Measurements from ENCODE around the gene MAD1L1. TPM values are rescaled to one million over a fixed set of nuclear protein-coding genes. Genes with fewer than 3 reads are reported as not detected.

The MAD1L1 gene
- total and polyA plus RNA-seq, 2 of the 4 experiments (the other 2 are of a cell fraction), result 29.0 to 40.9 TPM

- Histone ChIP-seq H3K4me1 (ENCODE audit: control insufficient read depth, insufficient read depth, low read length) (no peaks in the 10 kb centered on the region), H2BK15ac (ENCODE audit: low read depth, low read length) (no peak overlapping the region), H3K4me2 (ENCODE audit: low read depth, low read length) (no peak overlapping the region), H4K5ac (ENCODE audit: low read depth, low read length) (no peak overlapping the region), H3K9me1 (ENCODE audit: insufficient read depth, low read length) (peaks cover 2% of the 10 kb centered on the region; the same call in 1 of the 2 replicates), H2AFZ (replicated peaks; ENCODE audit: low read length, poor library complexity) (no peak overlapping the region), H4K20me1 (ENCODE audit: insufficient read depth, low read length) (no peaks in the 10 kb centered on the region; the same call in 1 of the 2 replicates), H3K27me3 (ENCODE audit: control insufficient read depth, insufficient read depth, low read length) (no peaks in the 10 kb centered on the region), H3K36me3 (ENCODE audit: control insufficient read depth, insufficient read depth, low read length) (peaks cover 2% of the 10 kb centered on the region; the same call in 1 of the 2 replicates), H4K91ac (ENCODE audit: insufficient read depth, low read depth, low read length) (no peak overlapping the region), H4K8ac (ENCODE audit: low read depth in 2 of 2, low read length in 2 of 2) (no peak overlapping the region), H3K4ac (ENCODE audit: low read depth, low read length) (no peak overlapping the region), H3K56ac (ENCODE audit: extremely low read depth, insufficient read depth, low read length) (no peak overlapping the region), H3K4me3 (ENCODE audit: insufficient read depth, low read depth, low read length) (no peak overlapping the region), H3K27ac (ENCODE audit: insufficient read depth, low read length) (no peak overlapping the region), H3K9me3 (ENCODE audit: control insufficient read depth, insufficient read depth, low read length) (no peaks in the 10 kb centered on the region), H2BK5ac (ENCODE audit: low read depth, low read length, poor library complexity, severe bottlenecking) (no peak overlapping the region), H2BK120ac (ENCODE audit: low read depth, low read length) (no peak overlapping the region), H3K18ac (ENCODE audit: low read depth, low read length) (no peak overlapping the region), H2AK9ac (replicated peaks; ENCODE audit: low read depth, low read length, poor library complexity) (no peak overlapping the region), H2BK20ac (ENCODE audit: low read depth, low read length) (no peak overlapping the region), H3K9ac (ENCODE audit: low read depth, low read length) (no peak overlapping the region), H3K14ac (replicated peaks; ENCODE audit: low read depth, low read length) (no peak overlapping the region), H3K23ac (ENCODE audit: low read depth, low read length) (no peak overlapping the region), H2AK5ac (ENCODE audit: low read depth, low read length) (no peak overlapping the region), H3K79me1 (ENCODE audit: low read depth in 1 of 2, low read length in 2 of 2) (peaks cover 0 to 5% of the 10 kb centered on the region in 2 experiments; a peak in 1 of 4 replicates)
- intact Hi-C loops (cut with micrococcal nuclease) (no loop called here), in situ Hi-C loops (cut with MboI; ENCODE audit: low sequenced_read_pairs) (no loop called here), dilution Hi-C loops (cut with HindIII; ENCODE audit: low sequenced_read_pairs, unreplicated experiment) (no loop called here)
- DNase-seq (no peak), ATAC-seq (ENCODE audit: low read depth) (no peak)
- POLR2A ChIA-PET (ENCODE audit: unreplicated experiment), result no interaction called here
- CTCF ChIA-PET, result no interaction called here
- no peak for TF ChIP-seq SMC3 (IDR thresholded peaks at IDR 0.05; ENCODE audit: low read depth, low read length)
- TF ChIP-seq CEBPB (IDR thresholded peaks at IDR 0.05; ENCODE audit: low read depth, low read length), result no peak
- no peak for TF ChIP-seq ELK1 (IDR thresholded peaks at IDR 0.05; ENCODE audit: borderline replicate concordance, low read depth, low read length)
- no peak for TF ChIP-seq USF2 (IDR thresholded peaks at IDR 0.05; ENCODE audit: low read depth, low read length)
- TF ChIP-seq RFX5 (IDR thresholded peaks at IDR 0.05; ENCODE audit: low read depth, low read length), result no peak
- TF ChIP-seq MAFK (IDR thresholded peaks at IDR 0.05; ENCODE audit: low read depth, low read length), result no peak
- no peak for TF ChIP-seq CHD1 (IDR thresholded peaks at IDR 0.05; ENCODE audit: low read depth, low read length)
- no peak for TF ChIP-seq MXI1 (IDR thresholded peaks at IDR 0.05; ENCODE audit: borderline replicate concordance, low read depth, low read length)
- no peak for TF ChIP-seq FOS (IDR thresholded peaks at IDR 0.05; ENCODE audit: low read depth, low read length)
- BruUV-seq (replicated peaks), result no TSS peak
- WGBS, 2 experiments (ENCODE audit: extremely low coverage in 2 of 2, insufficient read length in 1 of 2), result 92% methylated on average over 9 of the region's 17 CpGs; no CpG with 5 or more reads in 1 of the 2 experiments
These were observed 281.1 kb downstream of the MAD1L1 start for GRCh38 chr7:1951600-1951999.
